GM12878 (cell line): Measurements from ENCODE around the gene RCN2. TPM values are rescaled to one million over a fixed set of nuclear protein-coding genes. Genes with fewer than 3 reads are reported as not detected.

Source experiments
- BHLHE40 ChIP-seq, 2 experiments: fragments of 450-650 bp in 1 of 2; IDR thresholded peaks; 2 replicates each; pipeline ENCODE4 v1.6.1; 2011 to 2017; ENCODE audit warnings: low read depth in 2 of 2, borderline replicate concordance in 1 of 2, improper control_type of control experiment in 1 of 2, low read length in 1 of 2, mild to moderate bottlenecking in 1 of 2
- BMI1 ChIP-seq: fragments of 450-650 bp; IDR thresholded peaks from 2 replicates; pipeline ENCODE4 v1.6.1; 2016; ENCODE audit warnings: mild to moderate bottlenecking, moderate library complexity, borderline replicate concordance
- BRCA1 ChIP-seq: IDR thresholded peaks from 2 replicates; pipeline ENCODE4 v1.6.1; 2011; ENCODE audit warnings: low read depth, low read length, improper control_type of control experiment
- CBX3 ChIP-seq: fragments of 200-600 bp; sonication (generic); IDR thresholded peaks from 2 replicates; pipeline ENCODE4 v1.6.1; 2016; ENCODE audit warnings: low read depth, borderline replicate concordance
- CREB1 ChIP-seq: IDR thresholded peaks from 2 replicates; pipeline ENCODE4 v1.6.1; 2012; ENCODE audit warnings: low read depth, mild to moderate bottlenecking, inconsistent platforms
- CREM ChIP-seq: IDR thresholded peaks from 2 replicates; pipeline ENCODE4 v1.6.1; 2014; ENCODE audit warnings: antibody characterized with exemption, low read depth
- FOXK2 ChIP-seq: fragments of 450-650 bp; IDR thresholded peaks from 2 replicates; pipeline ENCODE4 v1.6.1; 2017; ENCODE audit warnings: mild to moderate bottlenecking, moderate library complexity
- GABPA ChIP-seq: IDR thresholded peaks from 2 replicates; pipeline ENCODE4 v1.6.1; 2014; ENCODE audit warnings: antibody characterized with exemption, low read depth, mild to moderate bottlenecking, inconsistent platforms
- MEF2B ChIP-seq: fragments of 450-650 bp; IDR thresholded peaks from 2 replicates; pipeline ENCODE4 v1.6.1; 2018; ENCODE audit warnings: mild to moderate bottlenecking, moderate library complexity; ENCODE audit not compliant: partially characterized antibody, poor library complexity, severe bottlenecking
- NR2C1 ChIP-seq: fragments of 450-650 bp; IDR thresholded peaks from 2 replicates; pipeline ENCODE4 v1.6.1; 2017; ENCODE audit warnings: antibody characterized with exemption, mild to moderate bottlenecking, moderate library complexity
- YBX1 ChIP-seq: fragments of 450-650 bp; IDR thresholded peaks from 2 replicates; pipeline ENCODE4 v1.6.1; 2016; ENCODE audit warnings: antibody characterized with exemption
- polyA plus RNA-seq, 11 experiments: library from polyadenylated mRNA; depleted of rRNA in 4 of 11; unstranded in 6 of 11; stranded (reverse) in 5 of 11; fragments of >200 nt; fragmentation: Nextera tagmentation in 4 of 11; fragmentation: Illumina TruSeq in 1 of 11; extraction: Ambion mirVana in 4 of 11; extraction: Trizol in 1 of 11; gene quantifications; 1 replicate in 1 of 11; 2 replicates in 10 of 11; pipeline versions ENCODE4 v1.2.1 to v1.2.3, GENCODE V29; 2011 to 2016; ENCODE audit warnings: inconsistent platforms in 2 of 11, missing spikeins in 2 of 11, low read depth in 1 of 11
- total RNA-seq, 4 experiments: library from RNA; depleted of rRNA in 3 of 4; stranded (reverse); fragments of >200 nt in 3 of 4; fragmentation: Illumina TruSeq in 1 of 4; extraction: Trizol in 1 of 4; gene quantifications; 2 replicates each; pipeline versions ENCODE4 v1.2.1 to v1.2.3, GENCODE V29; 2013 to 2021
- TF ChIP-seq, protein P1 (sequence below): fragments of 450-650 bp; IDR thresholded peaks from 2 replicates; pipeline ENCODE4 v1.6.1; 2017; ENCODE audit warnings: mild to moderate bottlenecking, moderate library complexity

RCN2 gene
- total and polyA plus RNA-seq, 10 of the 15 experiments (the other 5 are each of a cell fraction or from before 2014, with no cell fraction given): 4.9 to 41.0 (median 12.9) TPM

DNA sequence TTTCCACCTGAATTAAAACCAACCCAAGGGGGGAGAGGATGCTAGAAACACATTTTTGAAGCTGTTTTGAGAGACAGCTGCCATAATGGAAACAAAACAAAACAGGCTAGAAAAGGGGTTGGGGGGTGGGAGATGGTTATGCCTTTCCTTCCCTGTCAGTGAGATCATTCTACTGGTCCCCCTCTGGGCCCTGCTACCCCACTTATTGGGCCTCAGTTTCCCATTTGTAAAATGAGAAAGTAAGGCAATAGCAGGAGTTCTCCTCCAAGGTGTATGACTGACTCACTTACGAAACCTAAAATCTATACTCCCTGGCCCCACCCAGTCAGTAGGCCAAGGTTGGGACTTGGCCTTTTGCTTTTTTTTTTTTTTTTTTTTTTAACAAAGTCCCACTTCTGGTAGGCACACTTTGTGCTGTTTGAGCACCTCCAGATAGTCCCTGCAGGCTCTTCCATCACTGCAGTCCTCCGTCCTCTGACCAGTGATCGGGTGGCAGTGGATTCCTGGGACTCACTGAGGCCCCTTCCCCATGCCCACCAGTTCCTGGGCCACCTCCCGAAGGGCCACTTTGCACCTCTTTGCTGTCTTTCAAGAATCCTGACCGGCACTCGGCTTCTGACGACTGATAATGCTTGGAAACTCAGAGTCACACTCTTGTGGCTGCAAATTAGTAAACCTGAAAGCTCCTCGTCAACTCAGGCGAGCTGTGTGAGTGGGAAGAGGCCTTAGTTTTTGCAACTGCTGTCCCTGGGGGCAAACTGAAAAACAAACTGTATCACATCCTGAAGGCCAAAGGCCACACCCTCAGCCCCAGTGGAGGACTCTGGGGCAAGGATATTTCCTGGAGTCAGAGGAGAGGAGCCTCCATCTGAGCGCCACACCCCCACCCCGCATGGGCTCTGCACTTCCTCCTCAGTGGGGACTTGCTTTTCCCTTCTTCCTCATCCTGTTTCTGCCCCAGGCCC is 56.6 kb downstream of the RCN2 start (continued):
- TF ChIP-seq, protein P1, sequence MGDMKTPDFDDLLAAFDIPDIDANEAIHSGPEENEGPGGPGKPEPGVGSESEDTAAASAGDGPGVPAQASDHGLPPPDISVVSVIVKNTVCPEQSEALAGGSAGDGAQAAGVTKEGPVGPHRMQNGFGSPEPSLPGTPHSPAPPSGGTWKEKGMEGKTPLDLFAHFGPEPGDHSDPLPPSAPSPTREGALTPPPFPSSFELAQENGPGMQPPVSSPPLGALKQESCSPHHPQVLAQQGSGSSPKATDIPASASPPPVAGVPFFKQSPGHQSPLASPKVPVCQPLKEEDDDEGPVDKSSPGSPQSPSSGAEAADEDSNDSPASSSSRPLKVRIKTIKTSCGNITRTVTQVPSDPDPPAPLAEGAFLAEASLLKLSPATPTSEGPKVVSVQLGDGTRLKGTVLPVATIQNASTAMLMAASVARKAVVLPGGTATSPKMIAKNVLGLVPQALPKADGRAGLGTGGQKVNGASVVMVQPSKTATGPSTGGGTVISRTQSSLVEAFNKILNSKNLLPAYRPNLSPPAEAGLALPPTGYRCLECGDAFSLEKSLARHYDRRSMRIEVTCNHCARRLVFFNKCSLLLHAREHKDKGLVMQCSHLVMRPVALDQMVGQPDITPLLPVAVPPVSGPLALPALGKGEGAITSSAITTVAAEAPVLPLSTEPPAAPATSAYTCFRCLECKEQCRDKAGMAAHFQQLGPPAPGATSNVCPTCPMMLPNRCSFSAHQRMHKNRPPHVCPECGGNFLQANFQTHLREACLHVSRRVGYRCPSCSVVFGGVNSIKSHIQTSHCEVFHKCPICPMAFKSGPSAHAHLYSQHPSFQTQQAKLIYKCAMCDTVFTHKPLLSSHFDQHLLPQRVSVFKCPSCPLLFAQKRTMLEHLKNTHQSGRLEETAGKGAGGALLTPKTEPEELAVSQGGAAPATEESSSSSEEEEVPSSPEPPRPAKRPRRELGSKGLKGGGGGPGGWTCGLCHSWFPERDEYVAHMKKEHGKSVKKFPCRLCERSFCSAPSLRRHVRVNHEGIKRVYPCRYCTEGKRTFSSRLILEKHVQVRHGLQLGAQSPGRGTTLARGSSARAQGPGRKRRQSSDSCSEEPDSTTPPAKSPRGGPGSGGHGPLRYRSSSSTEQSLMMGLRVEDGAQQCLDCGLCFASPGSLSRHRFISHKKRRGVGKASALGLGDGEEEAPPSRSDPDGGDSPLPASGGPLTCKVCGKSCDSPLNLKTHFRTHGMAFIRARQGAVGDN: 0 out of 2 replicates have a peak, but pooled peaks have one; percentile 23
- TF ChIP-seq YBX1: no peak
- TF ChIP-seq GABPA: 0 out of 2 replicates have a peak, but pooled peaks have one; percentile 25
- peak; percentile 64 for TF ChIP-seq CREB1
- peak; percentile 89 for TF ChIP-seq CREM
- peak; percentile 98 for TF ChIP-seq MEF2B
- no peak for TF ChIP-seq BRCA1
- peak; percentile 93 for TF ChIP-seq BHLHE40 (IDR thresholded peaks at IDR 0.05; ENCODE audit: borderline replicate concordance in 1 of 2, low read depth in 2 of 2, low read length in 1 of 2)
- TF ChIP-seq BMI1: peak; percentile 80; the same call in 1 of the 2 replicates
- TF ChIP-seq FOXK2: no peak
- no peak for TF ChIP-seq CBX3
- no peak for TF ChIP-seq NR2C1
